Endothelial cell (in vitro differentiated cells): ENCODE measurements around the gene FAHD2A. TPM values are rescaled to one million over a fixed set of nuclear protein-coding genes. Genes with fewer than 3 reads are reported as not detected.
"Not testable (repeated sequence)": the region's sequence is repeated elsewhere in the genome, so short reads cannot be mapped to it uniquely, and the experiment has no call there.

Source experiments
- DNase-seq: peaks from one replicate; pipeline ENCODE4 v3.0.0; 2021; ENCODE audit warnings: low spot score
- H3K27ac Mint-ChIP-seq: one replicate; pipeline ENCODE4 v1.8.0; 2021; ENCODE audit warnings: mixed read lengths, inconsistent platforms; ENCODE audit not compliant: unreplicated experiment
- H3K27me3 Mint-ChIP-seq: one replicate; pipeline ENCODE4 v1.8.0; 2021; ENCODE audit warnings: mild to moderate bottlenecking, moderate library complexity, mixed read lengths, inconsistent platforms; ENCODE audit not compliant: unreplicated experiment
- H3K36me3 Mint-ChIP-seq: one replicate; pipeline ENCODE4 v1.8.0; 2021; ENCODE audit warnings: mild to moderate bottlenecking, low read depth, mixed read lengths, inconsistent platforms; ENCODE audit not compliant: unreplicated experiment
- H3K4me1 Mint-ChIP-seq: one replicate; pipeline ENCODE4 v1.8.0; 2021; ENCODE audit warnings: mild to moderate bottlenecking, mixed read lengths, inconsistent platforms; ENCODE audit not compliant: unreplicated experiment
- H3K4me3 Mint-ChIP-seq: one replicate; pipeline ENCODE4 v1.8.0; 2021; ENCODE audit warnings: mild to moderate bottlenecking, mixed read lengths, inconsistent platforms; ENCODE audit not compliant: unreplicated experiment
- H3K9me3 Mint-ChIP-seq: one replicate; pipeline ENCODE4 v1.8.0; 2021; ENCODE audit warnings: mixed read lengths, inconsistent platforms; ENCODE audit not compliant: unreplicated experiment
- CTCF ChIP-seq: fragments of 200-600 bp; sonication (generic); IDR thresholded peaks from one replicate; pipeline ENCODE4 v1.5.0; 2021; ENCODE audit warnings: antibody characterized with exemption; ENCODE audit not compliant: unreplicated experiment
- total RNA-seq: library from RNA; stranded (reverse); fragmentation: NEBNext Ultra II Directional; extraction: Animal tissue kit (Norgen Biotek cat#: 25700); gene quantifications from one replicate; pipeline ENCODE4 v1.2.1, GENCODE V29; 2021; ENCODE audit not compliant: unreplicated experiment

Gene FAHD2A
- total RNA-seq, 1 donor from 2014 or later, result 34.0 TPM

GRCh38 chr2:95376311-95377215 lies 25.9 kb upstream of the FAHD2A start:
- H3K27me3 Mint-ChIP-seq, result peaks cover 12% of the 10 kb centered on the region
- no peak for TF ChIP-seq CTCF
- H3K9me3 Mint-ChIP-seq, result no peaks in the 10 kb centered on the region
- no peak for DNase-seq
- no peaks in the 10 kb centered on the region for H3K36me3 Mint-ChIP-seq
- H3K4me1 Mint-ChIP-seq, result peaks cover 5% of the 10 kb centered on the region
- H3K4me3 Mint-ChIP-seq, result no peak overlapping the region
- no peak overlapping the region for H3K27ac Mint-ChIP-seq

DNA sequence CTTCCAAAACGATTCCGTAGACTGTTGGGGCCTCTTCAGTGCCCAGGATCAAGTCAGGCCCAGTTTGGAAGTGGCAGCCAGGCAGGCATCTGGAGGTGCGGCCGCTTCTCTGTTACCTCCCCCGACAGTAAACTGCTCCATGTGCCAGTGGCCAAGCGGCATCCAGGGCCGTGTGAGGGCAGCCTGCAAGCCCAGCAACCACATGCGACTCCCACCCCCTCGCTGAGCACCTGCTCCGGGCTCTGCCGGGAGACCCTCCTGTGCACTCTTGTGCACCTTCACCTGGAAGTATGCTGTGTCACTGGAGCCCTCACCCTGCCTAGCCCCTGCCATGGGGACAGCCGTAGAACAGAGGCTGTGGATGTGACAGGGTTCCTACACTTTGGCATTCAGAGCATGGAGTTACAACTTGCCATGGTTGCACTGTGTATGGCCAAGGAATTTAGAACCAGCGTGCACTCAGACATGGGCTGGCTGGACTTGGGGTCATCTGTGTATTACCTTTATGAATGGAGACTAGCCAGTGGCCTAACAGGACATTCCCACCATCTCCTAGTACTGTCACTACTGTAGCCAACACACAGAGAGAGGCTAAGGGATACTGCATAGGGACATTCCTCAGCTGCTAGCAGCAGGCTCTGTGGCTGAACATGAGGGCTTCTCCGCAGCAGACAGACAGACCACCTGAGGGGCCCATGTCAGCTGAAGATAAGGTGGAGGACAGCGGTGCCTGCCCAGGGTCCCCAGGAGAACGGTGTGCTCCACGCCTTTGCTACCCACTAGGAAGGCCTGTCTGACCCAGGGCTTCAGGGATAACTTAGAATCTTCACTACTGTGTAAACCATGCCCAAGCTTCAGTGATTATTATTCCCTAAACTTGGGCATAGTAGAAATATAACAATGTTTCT lies 25.0 kb upstream of the FAHD2A start:
- H3K4me1 Mint-ChIP-seq, result peaks cover 5% of the 10 kb centered on the region
- peaks cover 12% of the 10 kb centered on the region for H3K27me3 Mint-ChIP-seq
- H3K36me3 Mint-ChIP-seq, result no peaks in the 10 kb centered on the region
- no peaks in the 10 kb centered on the region for H3K9me3 Mint-ChIP-seq
- H3K4me3 Mint-ChIP-seq, result no peak overlapping the region
- TF ChIP-seq CTCF, result no peak
- DNase-seq, result no peak
- H3K27ac Mint-ChIP-seq, result no peak overlapping the region

DNA sequence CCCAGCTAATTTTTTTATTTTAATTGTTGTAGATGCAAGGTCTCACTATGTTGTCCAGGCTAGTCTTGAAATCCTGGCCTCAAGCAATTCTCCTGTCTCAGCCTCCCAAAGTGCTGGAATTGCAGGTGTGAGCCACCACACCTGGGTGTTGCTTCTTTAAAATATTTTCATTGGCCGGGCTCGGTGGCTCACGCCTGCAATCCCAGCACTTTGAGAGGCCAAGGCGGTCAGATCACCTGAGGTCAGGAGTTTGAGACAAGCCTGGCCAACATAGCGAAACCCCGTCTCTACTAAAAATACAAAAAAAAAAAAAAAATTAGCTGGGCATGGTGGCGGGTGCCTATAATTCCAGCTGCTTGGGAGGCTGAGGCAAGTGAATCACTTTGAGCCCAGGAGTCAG lies 24.2 kb upstream of the FAHD2A start:
- not testable (repeated sequence) for H3K4me1 Mint-ChIP-seq, H3K27ac Mint-ChIP-seq, DNase-seq, H3K9me3 Mint-ChIP-seq, H3K36me3 Mint-ChIP-seq, H3K4me3 Mint-ChIP-seq
- peaks cover 13% of the 10 kb centered on the region for H3K27me3 Mint-ChIP-seq

DNA sequence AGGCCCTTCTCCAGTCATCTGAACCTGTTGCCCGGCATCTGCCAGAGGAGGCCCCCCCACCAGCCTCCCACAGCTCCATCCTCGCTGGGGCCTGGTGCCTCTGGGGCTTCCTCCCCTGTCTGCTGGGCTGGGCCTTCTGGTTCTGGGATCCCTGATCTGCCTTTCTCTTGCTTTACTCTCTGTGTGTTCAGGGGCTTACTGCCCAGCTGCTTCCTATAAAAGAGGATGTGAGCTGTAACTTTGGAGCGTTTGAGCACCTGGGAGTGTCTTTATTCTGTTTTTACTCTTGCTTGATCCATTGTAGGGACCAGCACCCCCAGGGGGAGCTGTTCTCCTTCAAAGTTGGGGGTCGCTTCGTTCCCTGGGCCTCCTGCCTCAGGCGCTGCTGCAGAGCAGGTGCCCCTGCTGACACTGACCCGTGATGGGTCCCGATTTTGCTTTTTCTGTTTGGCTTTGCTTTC lies 23.1 kb upstream of the FAHD2A start:
- no peak overlapping the region for H3K4me3 Mint-ChIP-seq
- TF ChIP-seq CTCF, result peak; percentile 33
- H3K36me3 Mint-ChIP-seq, result no peaks in the 10 kb centered on the region
- H3K4me1 Mint-ChIP-seq, result peaks cover 5% of the 10 kb centered on the region
- H3K27me3 Mint-ChIP-seq, result peaks cover 17% of the 10 kb centered on the region
- H3K9me3 Mint-ChIP-seq, result no peaks in the 10 kb centered on the region
- H3K27ac Mint-ChIP-seq, result no peak overlapping the region
- DNase-seq, result peak; percentile 29

- Mint-ChIP-seq H3K9me3 (no peaks in the 10 kb centered on the region), H3K27ac (no peak overlapping the region), H3K4me3 (no peak overlapping the region), H3K36me3 (no peaks in the 10 kb centered on the region), H3K4me1 (peaks cover 5% of the 10 kb centered on the region), H3K27me3 (peaks cover 15% of the 10 kb centered on the region)
- no peak for TF ChIP-seq CTCF
- no peak for DNase-seq
Measured at GRCh38 chr2:95380280-95380679, 22.2 kb upstream of the FAHD2A start.
